GM19193 (cell line): ENCODE results near the gene CDK11B.

Experiments
- POLR2A ChIP-seq: IDR thresholded peaks from 4 replicates; pipeline ENCODE4 v1.6.1; 2011; ENCODE audit not compliant: insufficient read depth, insufficient read length; ENCODE audit errors: extremely low read depth

CDK11B gene

DNA sequence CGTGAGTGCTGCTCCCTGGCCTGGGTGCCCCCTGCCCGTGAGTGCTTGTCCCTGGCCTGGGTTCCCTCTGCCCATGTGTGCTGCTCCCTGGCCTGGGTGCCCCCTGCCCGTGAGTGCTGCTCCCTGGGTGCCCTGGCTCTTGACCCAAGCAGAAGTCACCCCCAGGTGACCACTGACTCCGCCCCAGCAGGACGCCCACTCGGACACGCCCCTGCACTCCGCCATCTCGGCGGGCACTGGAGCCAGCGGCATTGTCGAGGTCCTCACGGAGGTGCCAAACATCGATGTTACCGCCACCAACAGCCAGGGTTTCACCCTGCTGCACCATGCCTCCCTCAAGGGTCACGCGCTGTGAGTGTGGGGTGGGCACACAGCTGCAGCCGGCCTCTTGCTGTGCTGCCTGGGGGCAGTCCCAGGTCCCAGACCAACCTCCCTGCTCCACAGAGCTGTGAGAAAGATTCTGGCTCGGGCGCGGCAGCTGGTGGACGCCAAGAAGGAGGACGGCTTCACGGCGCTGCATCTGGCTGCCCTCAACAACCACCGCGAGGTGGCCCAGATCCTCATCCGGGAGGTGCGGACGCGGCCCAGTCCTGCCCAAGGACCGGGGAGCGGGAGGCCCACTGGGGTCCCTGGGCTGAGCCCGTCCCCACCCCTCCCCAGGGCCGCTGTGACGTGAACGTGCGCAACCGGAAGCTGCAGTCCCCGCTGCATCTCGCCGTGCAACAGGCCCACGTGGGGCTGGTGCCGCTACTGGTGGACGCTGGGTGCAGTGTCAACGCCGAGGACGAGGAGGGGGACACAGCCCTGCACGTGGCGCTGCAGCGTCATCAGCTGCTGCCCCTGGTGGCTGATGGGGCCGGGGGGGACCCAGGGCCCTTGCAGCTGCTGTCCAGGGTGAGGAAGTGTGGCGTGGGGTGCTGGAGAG is 30.7 kb downstream of the CDK11B start:
- no peak for TF ChIP-seq POLR2A

GRCh38 chr1:1627261-1627828 is 31.5 kb downstream of the CDK11B start:
- TF ChIP-seq POLR2A, result no peak

DNA sequence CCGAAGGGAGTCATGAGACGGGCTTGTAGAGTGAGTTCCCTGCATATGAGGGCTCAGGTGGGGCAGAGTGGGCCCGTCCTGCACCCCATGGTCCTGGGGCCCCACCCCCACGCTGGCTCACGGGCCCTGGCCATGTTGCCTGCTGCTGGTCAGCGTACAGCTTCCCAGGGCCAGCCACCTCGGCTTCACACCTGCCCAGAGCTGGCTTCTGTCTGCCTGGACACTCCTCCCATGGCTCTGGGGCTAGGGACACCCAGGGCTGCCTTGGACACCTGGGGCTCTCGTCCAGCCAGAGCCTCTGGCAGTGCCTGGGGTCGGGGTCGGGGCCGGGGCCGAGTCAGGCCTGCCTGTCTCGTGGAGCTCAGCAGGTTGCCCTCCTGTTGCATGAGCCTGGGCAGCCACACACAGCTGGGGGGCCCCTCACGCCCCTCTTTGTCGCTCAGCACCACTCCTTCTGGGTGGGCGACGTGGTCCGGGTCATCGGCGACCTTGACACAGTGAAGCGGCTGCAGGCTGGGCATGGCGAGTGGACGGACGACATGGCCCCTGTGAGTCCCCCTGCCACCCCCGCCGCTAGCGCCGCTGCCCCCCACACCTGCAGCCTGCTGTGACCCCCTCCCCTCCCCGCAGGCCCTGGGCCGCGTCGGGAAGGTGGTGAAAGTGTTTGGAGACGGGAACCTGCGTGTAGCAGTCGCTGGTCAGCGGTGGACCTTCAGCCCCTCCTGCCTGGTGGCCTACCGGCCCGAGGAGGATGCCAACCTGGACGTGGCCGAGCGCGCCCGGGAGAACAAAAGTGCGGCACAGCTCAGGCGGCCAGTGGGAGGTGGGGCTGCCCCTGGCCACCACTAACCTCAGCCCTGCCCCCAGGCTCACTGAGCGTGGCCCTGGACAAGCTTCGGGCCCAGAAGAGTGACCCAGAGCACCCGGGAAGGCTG is 32.3 kb downstream of the CDK11B start:
- no peak for TF ChIP-seq POLR2A

GRCh38 chr1:1625824-1626206 is 33.0 kb downstream of the CDK11B start:
- no peak for TF ChIP-seq POLR2A

DNA sequence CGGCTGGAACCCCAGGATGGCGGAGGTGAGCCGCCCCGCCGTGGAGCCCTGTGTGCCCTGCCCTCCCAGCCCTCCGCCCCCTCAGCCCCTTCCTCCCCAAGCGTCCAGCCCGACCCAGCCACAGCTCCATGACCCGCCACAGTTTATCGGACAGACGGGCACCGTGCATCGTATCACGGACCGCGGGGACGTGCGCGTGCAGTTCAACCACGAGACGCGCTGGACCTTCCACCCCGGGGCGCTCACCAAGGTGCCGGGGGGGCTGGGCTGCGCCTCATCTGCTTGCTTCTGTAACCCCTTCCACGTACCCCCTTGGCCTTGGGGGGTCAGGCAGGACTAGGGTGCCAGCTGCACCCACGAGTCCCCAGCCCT is 33.4 kb downstream of the CDK11B start:
- no peak for TF ChIP-seq POLR2A

DNA sequence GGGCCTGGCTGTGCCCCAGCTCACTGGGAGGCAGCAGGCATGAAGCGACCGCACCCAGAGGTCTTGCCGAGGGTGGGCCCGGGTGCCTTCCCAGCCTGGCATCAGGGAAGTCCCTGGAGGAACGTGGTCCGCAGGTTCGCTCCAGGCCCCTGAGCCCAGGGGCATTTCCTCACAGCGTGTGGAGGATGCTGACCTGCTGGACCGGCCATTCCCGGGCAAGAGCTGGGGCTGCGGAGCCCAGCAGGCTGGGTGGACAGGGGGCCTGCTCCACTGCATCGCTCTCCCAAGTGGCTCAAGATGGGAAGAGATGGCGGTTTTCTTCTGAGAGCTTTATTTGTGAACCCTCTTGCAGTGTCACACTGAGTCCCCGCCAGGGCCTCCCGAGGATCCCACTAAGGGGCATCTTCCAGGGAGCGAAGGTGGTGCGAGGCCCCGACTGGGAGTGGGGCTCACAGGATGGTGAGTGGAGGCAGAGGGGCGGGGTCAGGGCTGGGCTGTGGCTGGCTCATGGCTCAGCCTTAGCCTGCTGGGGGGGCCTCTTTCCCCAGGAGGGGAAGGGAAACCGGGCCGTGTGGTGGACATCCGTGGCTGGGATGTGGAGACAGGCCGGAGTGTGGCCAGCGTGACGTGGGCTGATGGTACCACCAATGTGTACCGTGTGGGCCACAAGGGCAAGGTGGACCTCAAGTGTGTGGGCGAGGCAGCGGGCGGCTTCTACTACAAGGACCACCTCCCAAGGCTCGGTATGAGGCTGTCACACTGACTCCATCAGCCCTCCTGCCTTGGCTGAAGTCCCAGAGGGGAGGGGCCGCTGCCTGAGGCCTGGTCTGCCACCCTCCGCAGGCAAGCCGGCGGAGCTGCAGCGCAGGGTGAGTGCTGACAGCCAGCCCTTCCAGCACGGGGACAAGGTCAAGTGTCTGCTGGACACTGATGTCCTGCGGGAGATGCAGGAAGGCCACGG is 34.1 kb downstream of the CDK11B start:
- no peak for TF ChIP-seq POLR2A

DNA sequence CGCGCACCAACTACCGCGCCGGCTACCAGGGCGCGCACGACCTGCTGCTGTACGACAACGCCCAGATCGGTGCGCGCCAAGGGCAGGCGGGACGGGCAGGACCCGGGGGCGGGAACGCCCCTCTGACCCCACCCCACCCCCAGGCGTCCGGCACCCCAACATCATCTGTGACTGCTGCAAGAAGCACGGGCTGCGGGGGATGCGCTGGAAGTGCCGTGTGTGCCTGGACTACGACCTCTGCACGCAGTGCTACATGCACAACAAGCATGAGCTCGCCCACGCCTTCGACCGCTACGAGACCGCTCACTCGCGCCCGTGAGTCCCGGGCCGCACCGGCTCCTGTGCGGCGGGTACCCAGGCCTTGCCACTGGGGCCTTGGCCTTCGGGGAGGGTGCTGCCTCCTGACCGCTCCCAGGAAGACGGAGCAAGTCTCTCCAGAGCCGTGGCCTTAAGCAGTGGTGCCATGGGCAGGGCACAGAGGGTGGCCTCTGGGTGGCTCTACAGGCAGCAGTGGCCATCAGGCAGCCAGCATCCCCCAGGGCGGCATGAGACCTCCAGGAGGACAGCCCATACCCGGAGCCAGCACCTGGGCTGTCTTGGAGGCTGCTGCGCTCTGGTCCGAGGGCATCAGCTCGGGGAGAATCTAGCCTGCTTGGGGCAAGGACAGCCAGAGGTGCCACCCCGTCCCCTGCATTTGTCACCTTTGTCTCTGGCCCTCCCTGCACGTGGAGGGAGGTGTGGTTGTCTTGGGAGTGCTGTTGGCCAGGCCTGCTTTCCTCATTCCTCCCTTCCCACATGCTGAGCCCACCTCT is 35.0 kb downstream of the CDK11B start:
- TF ChIP-seq POLR2A, result no peak

DNA sequence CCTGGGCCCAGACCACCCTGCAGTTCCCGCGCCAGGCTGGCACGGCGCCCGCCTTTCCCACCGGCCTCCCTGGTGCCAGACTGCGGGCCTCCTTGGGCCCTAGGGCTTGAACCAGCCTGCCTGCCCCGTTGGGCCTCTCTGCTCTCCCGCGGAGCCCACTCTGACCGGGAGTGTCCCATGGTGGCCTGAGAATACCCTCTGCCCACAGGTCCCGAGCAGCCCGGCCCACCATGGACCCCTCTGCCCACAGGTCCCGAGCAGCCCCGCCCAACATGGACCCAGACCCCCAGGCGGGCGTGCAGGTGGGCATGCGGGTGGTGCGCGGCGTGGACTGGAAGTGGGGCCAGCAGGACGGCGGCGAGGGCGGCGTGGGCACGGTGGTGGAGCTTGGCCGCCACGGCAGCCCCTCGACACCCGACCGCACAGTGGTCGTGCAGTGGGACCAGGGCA is 35.6 kb downstream of the CDK11B start:
- TF ChIP-seq POLR2A, result no peak

DNA sequence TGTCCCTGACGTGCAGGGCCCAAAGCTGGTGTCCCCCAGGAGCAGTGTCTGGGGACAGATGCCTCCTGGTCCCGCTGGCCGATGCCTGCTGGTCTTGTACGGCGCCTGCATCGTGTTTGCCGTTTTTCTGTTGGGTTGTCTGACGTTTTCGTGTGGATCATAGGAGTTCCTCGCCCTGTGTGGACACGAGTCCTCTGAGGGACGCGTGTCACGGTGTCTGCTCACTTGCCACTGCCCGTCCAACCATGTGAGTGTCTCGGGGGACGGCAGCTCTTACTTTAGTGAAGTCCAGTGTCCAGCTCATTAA is 36.1 kb downstream of the CDK11B start:
- no peak for TF ChIP-seq POLR2A

DNA sequence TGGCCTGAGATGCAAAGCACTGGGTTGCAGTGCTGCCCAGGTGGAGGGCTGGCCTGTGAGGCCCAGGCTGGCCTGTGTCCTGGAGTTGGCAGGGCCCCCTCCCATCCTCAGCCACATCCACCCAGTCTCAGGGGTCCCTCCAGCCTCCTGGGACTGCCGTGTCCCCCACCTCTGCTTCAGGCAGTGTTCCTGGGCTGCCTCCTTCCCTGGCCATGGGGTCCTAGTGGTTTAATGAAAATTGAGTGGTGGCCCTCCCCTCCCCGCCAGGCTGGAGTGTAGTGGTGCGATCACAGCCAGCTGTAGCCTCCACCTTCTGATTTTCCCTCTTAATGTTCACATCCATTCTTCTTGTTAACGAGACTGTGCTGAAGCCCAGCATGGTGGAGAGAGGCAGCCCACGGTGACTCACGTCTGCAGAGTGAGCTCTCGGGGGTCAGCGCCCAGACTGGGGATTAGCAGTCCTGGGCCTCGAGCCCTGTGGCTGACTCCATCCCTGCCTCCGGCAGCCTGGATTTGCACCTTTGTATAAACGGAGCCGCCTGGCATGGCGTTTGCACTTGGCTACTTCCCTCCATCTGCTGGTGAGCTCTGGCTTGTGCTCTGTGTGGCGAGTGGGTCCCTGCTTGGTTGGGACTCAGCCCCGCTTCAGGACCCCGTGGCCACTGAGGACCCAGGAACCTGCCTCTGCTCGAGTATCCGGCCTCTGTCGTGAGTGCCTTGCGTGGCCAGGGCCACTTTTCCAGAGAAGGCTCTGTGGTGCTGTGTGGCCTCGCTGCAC is 36.6 kb downstream of the CDK11B start:
- TF ChIP-seq POLR2A, result no peak

GRCh38 chr1:1621173-1622009 is 37.4 kb downstream of the CDK11B start:
- TF ChIP-seq POLR2A, result no peak
